Glomerular endothelial cell (primary cell): ENCODE data around the gene CAMK1D. TPM values are rescaled to one million over a fixed set of nuclear protein-coding genes. Genes with fewer than 3 reads are reported as not detected.

Experiments used
- DNase-seq: peaks from one replicate; pipeline ENCODE4 v3.0.0-alpha.2; 2011; ENCODE audit warnings: low read depth, low spot score; ENCODE audit errors: extremely low read depth
- total RNA-seq: library from RNA; depleted of rRNA; stranded (reverse); fragments of >200 nt; gene quantifications from 2 replicates; pipeline ENCODE4 v1.2.3, GENCODE V29; 2015

The CAMK1D gene
- total RNA-seq, 1 donor from 2014 or later: 2.0 TPM

GRCh38 chr10:12587451-12587888 lies 238.1 kb downstream of the CAMK1D start:
- DNase-seq: no peak

GRCh38 chr10:12588091-12588860 lies 238.9 kb downstream of the CAMK1D start:
- no peak for DNase-seq

GRCh38 chr10:12589291-12589690 lies 239.9 kb downstream of the CAMK1D start:
- no peak for DNase-seq

- DNase-seq: no peak
These were observed 240.4 kb downstream of the CAMK1D start for GRCh38 chr10:12589791-12590190.

- no peak for DNase-seq
These were observed 241.6 kb downstream of the CAMK1D start for GRCh38 chr10:12590675-12591659.

GRCh38 chr10:12592967-12593366 lies 243.6 kb downstream of the CAMK1D start:
- DNase-seq: no peak

- DNase-seq: no peak
These were observed 245.1 kb downstream of the CAMK1D start for GRCh38 chr10:12594448-12594944.

- no peak for DNase-seq
These were observed 246.7 kb downstream of the CAMK1D start for GRCh38 chr10:12595936-12596576.

GRCh38 chr10:12597176-12597575 lies 247.8 kb downstream of the CAMK1D start:
- no peak for DNase-seq

- no peak for DNase-seq
These were observed 248.7 kb downstream of the CAMK1D start for GRCh38 chr10:12597788-12598765.

GRCh38 chr10:12600652-12601051 lies 251.3 kb downstream of the CAMK1D start:
- DNase-seq: no peak

- DNase-seq: no peak
These were observed 253.2 kb downstream of the CAMK1D start for GRCh38 chr10:12602521-12602920.

- DNase-seq: no peak
These were observed 254.6 kb downstream of the CAMK1D start for GRCh38 chr10:12603766-12604470.

- DNase-seq: no peak
These were observed 256.4 kb downstream of the CAMK1D start for GRCh38 chr10:12605580-12606405.

GRCh38 chr10:12606461-12606860 lies 257.1 kb downstream of the CAMK1D start:
- DNase-seq: no peak

GRCh38 chr10:12608761-12609160 lies 259.4 kb downstream of the CAMK1D start:
- DNase-seq: no peak

GRCh38 chr10:12609435-12609834 lies 260.1 kb downstream of the CAMK1D start:
- no peak for DNase-seq

- DNase-seq: no peak
These were observed 263.8 kb downstream of the CAMK1D start for GRCh38 chr10:12613136-12613535.
